GM12878 (cell line): ENCODE results near the gene SIAH2. TPM values are rescaled to one million over a fixed set of nuclear protein-coding genes. Genes with fewer than 3 reads are reported as not detected.

Source experiments
- ATAC-seq: fragments of 200-7000 bp; cut with Tn5 transposase; 3 replicates; pipeline ENCODE4 v1.9.1; 2020; ENCODE audit warnings: mild to moderate bottlenecking, moderate library complexity
- BruUV-seq: library from RNA; stranded (reverse); fragments of 400-500 nt; replicated peaks from 2 replicates; lab custom pipeline; 2021; lab: Mats Ljungman, UMichigan
- CTCF ChIA-PET: fragments of 300-600 bp; sonication (Branson Sonifier 250); formaldehyde crosslinking; extraction: SDS; loops from one replicate; lab custom pipeline; 2021; ENCODE audit warnings: inconsistent platforms; lab: Yijun Ruan, JAX
- POLR2A ChIA-PET: fragments of 350-600 bp; formaldehyde crosslinking; extraction: SDS; loops from one replicate; lab custom pipeline; 2021; ENCODE audit warnings: inconsistent platforms; lab: Charles Lee
- RAD21 ChIA-PET: fragments of 300-600 bp; sonication (Branson Sonifier 250); formaldehyde crosslinking; loops from one replicate; lab custom pipeline; 2023; ENCODE audit warnings: antibody characterized with exemption; ENCODE audit not compliant: unreplicated experiment; lab: Charles Lee
- SMC1A ChIA-PET: fragments of 300-600 bp; sonication (Branson Sonifier 250); formaldehyde crosslinking; loops from one replicate; lab custom pipeline; 2023; ENCODE audit not compliant: unreplicated experiment, uncharacterized antibody; lab: Charles Lee
- DNase-seq: peaks from one replicate; pipeline ENCODE4 v3.0.0-alpha.2; 2011; ENCODE audit warnings: low read depth, low spot score
- FAIRE-seq: peaks from 3 replicates; lab custom pipeline; 2011; peaks lifted over from hg19 to GRCh38; lab: Jason Lieb, UNC
- H2AFZ ChIP-seq: 2 replicates; pipeline ENCODE4 v1.6.0; 2011; ENCODE audit warnings: low read depth, low read length, control low read depth; ENCODE audit not compliant: control insufficient read depth
- H3K27ac ChIP-seq: 2 replicates; pipeline ENCODE4 v1.5.1; 2011; ENCODE audit warnings: control low read depth; ENCODE audit not compliant: control insufficient read depth, insufficient read depth
- H3K27me3 ChIP-seq, 2 experiments: replicated peaks in 1 of 2; 2 replicates each; pipeline versions ENCODE4 v1.6.0 to v1.6.1; 2011; ENCODE audit warnings: low read length in 1 of 2; ENCODE audit not compliant: control insufficient read depth in 2 of 2, insufficient read depth in 2 of 2
- H3K36me3 ChIP-seq, 2 experiments: 2 replicates each; pipeline ENCODE4 v1.5.1; 2011; ENCODE audit warnings: low read length in 1 of 2; ENCODE audit not compliant: control insufficient read depth in 2 of 2, insufficient read depth in 2 of 2
- H3K4me1 ChIP-seq: 2 replicates; pipeline ENCODE4 v1.6.1; 2011; ENCODE audit warnings: mild to moderate bottlenecking, low read length, moderate library complexity, mixed read lengths; ENCODE audit not compliant: control insufficient read depth, insufficient read depth
- H3K4me2 ChIP-seq: 2 replicates; pipeline ENCODE4 v1.6.0; 2011; ENCODE audit warnings: control low read depth; ENCODE audit not compliant: control insufficient read depth, insufficient read depth
- H3K4me3 ChIP-seq: fragments of 200-600 bp; sonication (generic); 2 replicates; pipeline ENCODE4 v1.5.1; 2016
- H3K79me2 ChIP-seq: 2 replicates; pipeline ENCODE4 v1.6.0; 2011; ENCODE audit warnings: low read length; ENCODE audit not compliant: control insufficient read depth, insufficient read depth
- H3K9ac ChIP-seq: 2 replicates; pipeline ENCODE4 v1.8.0; 2011; ENCODE audit warnings: low read length, control low read depth, mixed read lengths; ENCODE audit not compliant: control insufficient read depth, insufficient read depth
- H3K9me3 ChIP-seq: replicated peaks from 3 replicates; pipeline ENCODE4 v1.5.1; 2011; ENCODE audit warnings: mild to moderate bottlenecking, low read length; ENCODE audit not compliant: control insufficient read depth, insufficient read depth
- H4K20me1 ChIP-seq: 2 replicates; pipeline ENCODE4 v1.6.0; 2011; ENCODE audit not compliant: control insufficient read depth, insufficient read depth
- CHD2 ChIP-seq: IDR thresholded peaks from 2 replicates; pipeline ENCODE4 v1.6.1; 2011; ENCODE audit warnings: low read depth, low read length, improper control_type of control experiment, borderline replicate concordance
- KAT2A ChIP-seq: conservative IDR thresholded peaks from 2 replicates; pipeline ENCODE4 v1.6.1; 2011; ENCODE audit warnings: low read depth, low read length; ENCODE audit not compliant: control insufficient read depth
- KDM1A ChIP-seq: fragments of 200-600 bp; sonication (generic); IDR thresholded peaks from 2 replicates; pipeline ENCODE4 v1.6.1; 2016; ENCODE audit warnings: borderline replicate concordance
- KLF5 ChIP-seq: fragments of 450-650 bp; IDR thresholded peaks from 2 replicates; pipeline ENCODE4 v1.6.1; 2014; ENCODE audit warnings: mild to moderate bottlenecking; ENCODE audit not compliant: partially characterized antibody
- NRF1 ChIP-seq: conservative IDR thresholded peaks from 2 replicates; pipeline ENCODE4 v1.6.1; 2011; ENCODE audit warnings: mild to moderate bottlenecking, low read depth, low read length, improper control_type of control experiment
- RELB ChIP-seq: fragments of 450-650 bp; IDR thresholded peaks from 2 replicates; pipeline ENCODE4 v1.6.1; 2017; ENCODE audit warnings: low read depth, mild to moderate bottlenecking, moderate library complexity
- TAF1 ChIP-seq: IDR thresholded peaks from 2 replicates; pipeline ENCODE4 v1.6.1; 2011; ENCODE audit warnings: mild to moderate bottlenecking, low read depth, low read length, borderline replicate concordance
- ZNF687 ChIP-seq: fragments of 450-650 bp; IDR thresholded peaks from 2 replicates; pipeline ENCODE4 v1.6.1; 2017; ENCODE audit warnings: mild to moderate bottlenecking, moderate library complexity
- ZSCAN29 ChIP-seq: fragments of 450-650 bp; IDR thresholded peaks from 2 replicates; pipeline ENCODE4 v1.6.1; 2017; ENCODE audit warnings: mild to moderate bottlenecking, moderate library complexity
- WGBS: methylation state at CpG from one replicate; pipeline ENCODE4 v1.1.6; 2016; ENCODE audit warnings: low lambda C conversion rate; ENCODE audit not compliant: insufficient replicate concordance, insufficient coverage; ENCODE audit errors: missing lambda C conversion rate; 5-methylcytosine and 5-hydroxymethylcytosine counted together
- in situ Hi-C: fragments of 300-500 bp; cut with MboI; formaldehyde crosslinking; loops from 9 replicates; pipeline ENCODE4 v1.14.3; 2018; ENCODE audit warnings: mixed read lengths
- intact Hi-C: fragments of 100-400 bp; cut with micrococcal nuclease; formaldehyde crosslinking; loops from one replicate; pipeline ENCODE4 v1.14.2; 2022; ENCODE audit not compliant: unreplicated experiment
- polyA plus RNA-seq, 11 experiments: library from polyadenylated mRNA; depleted of rRNA in 4 of 11; unstranded in 6 of 11; stranded (reverse) in 5 of 11; fragments of >200 nt; fragmentation: Nextera tagmentation in 4 of 11; fragmentation: Illumina TruSeq in 1 of 11; extraction: Ambion mirVana in 4 of 11; extraction: Trizol in 1 of 11; gene quantifications; 1 replicate in 1 of 11; 2 replicates in 10 of 11; pipeline versions ENCODE4 v1.2.1 to v1.2.3, GENCODE V29; 2011 to 2016; ENCODE audit warnings: inconsistent platforms in 2 of 11, missing spikeins in 2 of 11, low read depth in 1 of 11
- total RNA-seq, 4 experiments: library from RNA; depleted of rRNA in 3 of 4; stranded (reverse); fragments of >200 nt in 3 of 4; fragmentation: Illumina TruSeq in 1 of 4; extraction: Trizol in 1 of 4; gene quantifications; 2 replicates each; pipeline versions ENCODE4 v1.2.1 to v1.2.3, GENCODE V29; 2013 to 2021

The SIAH2 gene
- total and polyA plus RNA-seq, 10 of the 15 experiments (the other 5 are each of a cell fraction or from before 2014, with no cell fraction given): 3.3 to 51.5 (median 29.7) TPM

GRCh38 chr3:150770681-150771080, 7.7 kb upstream of the SIAH2 start:
- no peak for DNase-seq
- Histone ChIP-seq H3K4me3 (no peak overlapping the region), H3K9ac (no peak overlapping the region), H3K27me3 (no peaks in the 10 kb centered on the region), H2AFZ (no peak overlapping the region), H3K36me3 (no peaks in the 10 kb centered on the region), H3K27ac (no peak overlapping the region), H3K4me2 (no peak overlapping the region), H4K20me1 (no peaks in the 10 kb centered on the region), H3K79me2 (no peaks in the 10 kb centered on the region), H3K4me1 (peaks cover 16% of the 10 kb centered on the region), H3K9me3 (no peaks in the 10 kb centered on the region)
- in situ Hi-C loops (no loop called here), intact Hi-C loops (no loop called here)
- BruUV-seq: no TSS peak
- SMC1A ChIA-PET: interaction anchor here (0.7 kb wide), 1 partner anchor 38 kb away, joined by 3 read pairs; no protein-coding TSS in a partner anchor
- FAIRE-seq: no peak
- CTCF ChIA-PET: interaction anchor here (2.1 kb wide), 1 partner anchor 17 kb away, joined by 6 read pairs; no protein-coding TSS in a partner anchor
- ATAC-seq: no peak
- POLR2A ChIA-PET: interaction anchor here (1.3 kb wide), 1 partner anchor 9 kb away, joined by 3 read pairs; no protein-coding TSS in a partner anchor
- RAD21 ChIA-PET: no interaction called here
- WGBS: 7% methylated on average over 3 of the region's 3 CpGs
- TF ChIP-seq ZSCAN29: no peak
- TF ChIP-seq CHD2: no peak
- TF ChIP-seq KDM1A: no peak
- TF ChIP-seq TAF1: no peak
- no peak for TF ChIP-seq KLF5
- no peak for TF ChIP-seq RELB
- no peak for TF ChIP-seq NRF1
- no peak for TF ChIP-seq KAT2A
- no peak for TF ChIP-seq ZNF687
